GM10847 (cell line): ENCODE measurements around the gene RFNG.

Source experiments
- POLR2A ChIP-seq: IDR thresholded peaks from 2 replicates; pipeline ENCODE4 v1.6.1; 2011; ENCODE audit not compliant: insufficient read length; ENCODE audit errors: extremely low read depth

Gene RFNG

DNA sequence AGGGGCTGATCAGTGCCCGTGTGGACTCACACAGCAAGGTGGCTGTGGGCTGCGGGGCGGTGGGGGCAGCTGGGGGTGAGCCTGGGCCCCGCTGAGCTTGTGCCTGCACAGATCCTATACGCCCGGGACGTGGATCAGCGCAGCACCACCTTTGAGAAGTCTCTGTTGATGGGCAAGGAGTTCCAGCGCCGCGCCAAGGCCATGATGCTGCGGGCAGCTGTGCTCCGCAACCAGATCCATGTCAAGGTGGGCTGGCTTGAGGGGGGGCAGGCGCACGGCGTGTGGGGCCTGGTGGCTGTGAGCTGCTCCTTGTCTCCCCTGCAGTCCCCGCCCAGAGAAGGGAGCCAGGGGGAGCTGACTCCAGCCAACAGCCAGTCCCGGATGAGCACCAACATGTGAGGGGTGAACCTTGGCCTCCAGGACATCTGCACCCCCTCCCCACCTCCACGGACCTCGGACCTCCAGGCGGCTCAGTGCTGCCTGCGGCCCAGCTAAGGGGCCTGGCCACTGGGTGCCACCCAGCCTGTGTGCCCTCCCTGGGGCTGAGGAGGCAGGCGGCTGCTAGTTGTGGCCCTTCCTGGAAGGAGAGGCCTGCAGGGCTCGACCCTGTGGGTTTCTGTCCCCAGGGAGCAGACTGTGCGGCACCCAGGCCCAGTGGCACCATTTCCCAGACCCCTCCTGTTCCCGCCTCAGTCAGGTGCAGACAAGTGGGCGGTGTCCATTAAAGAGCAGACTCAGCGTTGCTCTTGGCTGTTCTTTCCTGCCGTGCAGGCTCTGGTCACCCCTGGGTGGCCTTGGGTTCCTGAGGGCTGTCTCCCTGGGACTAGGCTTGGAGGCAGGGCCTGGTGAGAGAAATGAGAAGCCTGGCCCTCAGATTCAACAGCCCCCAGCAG is 5.4 kb upstream of the RFNG start:
- no peak for TF ChIP-seq POLR2A

DNA sequence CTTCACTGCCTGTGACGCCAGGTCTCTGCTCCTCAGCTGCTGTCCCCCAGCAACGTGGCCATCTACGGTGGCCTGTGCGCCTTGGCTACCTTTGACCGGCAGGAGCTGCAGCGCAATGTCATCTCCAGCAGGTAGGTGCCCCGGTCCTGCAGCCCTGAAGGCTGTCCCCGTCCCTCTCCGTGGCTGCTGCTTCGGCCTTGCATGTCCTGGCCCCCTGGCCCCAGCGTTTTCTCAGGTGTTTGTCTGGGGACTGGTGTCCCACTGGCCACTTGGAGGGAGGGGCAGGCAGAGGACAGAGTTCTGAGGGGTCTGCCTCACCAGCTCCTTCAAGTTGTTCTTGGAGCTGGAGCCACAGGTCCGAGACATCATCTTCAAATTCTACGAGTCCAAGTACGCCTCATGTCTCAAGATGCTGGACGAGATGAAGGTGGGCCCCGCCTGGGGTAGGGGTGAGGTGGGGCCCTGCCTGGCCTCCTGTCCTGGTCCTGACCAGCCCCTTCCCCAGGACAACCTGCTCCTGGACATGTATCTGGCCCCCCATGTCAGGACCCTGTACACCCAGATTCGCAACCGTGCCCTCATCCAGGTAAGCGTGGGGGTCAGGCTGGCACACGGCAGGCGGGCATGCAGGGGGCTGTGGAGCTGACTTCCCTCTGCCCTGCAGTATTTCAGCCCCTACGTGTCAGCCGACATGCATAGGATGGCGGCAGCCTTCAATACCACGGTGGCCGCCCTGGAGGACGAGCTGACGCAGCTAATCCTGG is 4.5 kb upstream of the RFNG start:
- no peak for TF ChIP-seq POLR2A

DNA sequence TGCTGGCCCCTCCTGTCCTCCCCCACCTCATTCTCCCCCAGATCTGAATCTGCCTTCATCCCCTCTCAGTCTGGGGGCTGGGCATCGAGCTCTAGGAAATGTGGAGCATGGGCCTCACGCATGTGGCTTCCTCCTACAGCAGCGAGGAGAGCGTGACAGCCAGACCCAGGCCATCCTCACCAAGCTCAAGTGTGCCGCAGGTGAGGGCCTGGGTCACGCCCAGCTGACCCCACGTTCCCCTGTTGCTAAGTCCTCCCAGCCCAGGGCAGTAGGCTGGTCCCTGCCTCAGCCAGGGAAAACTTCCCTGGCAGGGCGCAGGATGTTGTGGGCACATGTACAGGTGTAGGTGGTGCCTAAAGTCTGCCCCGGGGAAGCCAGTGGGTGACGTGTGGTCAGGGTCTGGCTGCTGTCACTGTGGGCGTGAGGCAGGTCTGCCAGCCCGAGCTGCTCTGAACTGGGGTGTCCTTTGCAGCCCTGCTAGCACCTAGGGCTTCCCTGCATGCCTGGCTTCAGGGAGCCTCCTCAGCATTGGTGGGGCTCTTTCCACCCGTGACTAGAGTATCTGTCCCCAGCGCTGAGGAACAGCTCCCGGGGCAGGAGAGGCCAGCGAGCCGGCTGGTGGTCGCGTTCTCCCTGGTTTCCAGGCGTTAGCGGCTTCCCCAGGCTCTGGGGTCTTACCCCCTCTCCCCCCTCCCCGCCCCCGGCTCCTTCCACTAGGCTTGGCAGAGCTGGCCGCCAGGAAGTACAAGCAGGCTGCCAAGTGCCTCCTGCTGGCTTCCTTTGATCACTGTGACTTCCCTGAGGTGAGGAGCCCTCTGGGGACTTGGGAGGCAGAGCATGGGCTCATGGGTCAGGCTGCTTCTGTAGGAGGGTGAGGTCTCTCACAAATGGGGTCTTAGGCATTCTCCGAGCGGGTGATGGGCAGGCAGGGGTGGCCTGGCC is 3.7 kb upstream of the RFNG start:
- no peak for TF ChIP-seq POLR2A

DNA sequence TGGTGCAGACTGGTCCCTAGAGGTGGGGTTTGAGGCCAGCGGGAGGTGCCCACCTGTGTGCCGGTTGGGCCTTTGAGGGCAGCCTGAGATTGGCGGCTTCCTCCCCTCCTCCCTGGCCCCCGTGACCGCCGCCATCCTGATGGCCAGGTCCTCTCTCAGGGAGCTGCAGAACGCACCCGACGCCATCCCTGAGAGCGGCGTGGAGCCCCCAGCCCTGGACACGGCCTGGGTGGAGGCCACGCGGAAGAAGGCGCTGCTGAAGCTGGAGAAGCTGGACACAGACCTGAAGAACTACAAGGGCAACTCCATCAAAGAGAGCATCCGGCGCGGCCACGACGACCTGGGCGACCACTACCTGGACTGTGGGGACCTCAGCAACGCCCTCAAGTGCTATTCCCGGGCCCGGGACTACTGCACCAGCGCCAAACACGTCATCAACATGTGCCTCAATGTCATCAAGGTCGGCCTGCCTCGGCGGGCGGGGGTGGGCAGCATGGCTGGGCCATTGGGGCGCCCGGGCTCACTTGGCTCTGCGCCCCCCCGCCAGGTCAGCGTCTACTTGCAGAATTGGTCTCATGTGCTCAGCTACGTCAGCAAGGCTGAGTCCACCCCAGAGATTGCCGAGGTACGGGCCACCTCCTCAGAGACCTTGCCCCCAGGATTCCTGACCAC is 2.9 kb upstream of the RFNG start:
- no peak for TF ChIP-seq POLR2A

DNA sequence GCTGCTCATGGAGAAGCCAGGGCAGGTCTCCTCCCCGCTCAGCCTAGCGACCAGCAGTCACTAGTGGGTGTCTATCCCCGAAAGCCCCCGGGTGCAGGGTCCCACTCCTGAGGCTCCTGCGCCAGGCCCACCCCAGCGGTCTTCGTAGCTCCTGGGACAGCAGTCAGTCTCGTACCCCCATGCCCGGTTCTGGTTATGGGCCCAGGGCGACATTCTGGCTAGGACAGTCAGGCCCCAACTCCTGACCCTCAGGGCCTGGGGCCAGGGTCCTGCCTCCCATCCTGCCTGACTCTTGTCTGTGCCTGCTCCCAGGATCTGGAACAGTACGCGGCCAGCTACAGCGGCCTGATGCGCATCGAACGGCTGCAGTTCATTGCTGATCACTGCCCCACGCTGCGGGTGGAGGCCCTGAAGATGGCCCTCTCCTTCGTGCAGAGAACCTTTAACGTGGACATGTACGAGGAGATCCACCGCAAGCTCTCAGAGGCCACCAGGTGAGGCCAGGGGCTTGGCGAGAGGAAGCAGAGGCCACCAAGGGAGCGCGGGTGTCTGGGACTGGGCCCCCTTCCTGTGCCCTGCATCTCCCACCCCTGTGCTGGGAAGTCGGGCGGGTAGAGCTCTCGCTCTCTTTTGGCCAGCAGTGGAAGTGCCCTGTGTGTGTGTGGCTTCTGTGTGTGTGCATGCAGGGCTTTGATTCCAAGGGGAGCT is 2.1 kb upstream of the RFNG start:
- no peak for TF ChIP-seq POLR2A

DNA sequence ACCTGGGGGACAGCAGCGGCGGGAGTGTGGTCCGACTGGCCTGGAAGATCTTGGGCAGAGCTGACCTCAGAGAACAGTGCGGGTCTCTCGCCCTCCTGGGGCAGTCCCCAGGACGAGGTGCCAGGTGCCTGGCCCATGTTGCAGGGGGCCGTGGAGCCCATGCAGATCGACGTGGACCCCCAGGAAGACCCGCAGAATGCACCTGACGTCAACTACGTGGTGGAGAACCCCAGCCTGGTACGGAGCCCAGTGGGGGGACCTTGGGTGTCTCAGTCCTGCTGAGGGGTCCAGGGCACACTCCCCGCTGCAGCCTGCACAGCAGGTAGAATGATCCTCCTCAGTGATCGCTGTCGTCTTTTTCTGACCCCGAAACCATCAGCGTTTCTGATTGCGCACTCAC is 1.5 kb upstream of the RFNG start:
- TF ChIP-seq POLR2A, result no peak

DNA sequence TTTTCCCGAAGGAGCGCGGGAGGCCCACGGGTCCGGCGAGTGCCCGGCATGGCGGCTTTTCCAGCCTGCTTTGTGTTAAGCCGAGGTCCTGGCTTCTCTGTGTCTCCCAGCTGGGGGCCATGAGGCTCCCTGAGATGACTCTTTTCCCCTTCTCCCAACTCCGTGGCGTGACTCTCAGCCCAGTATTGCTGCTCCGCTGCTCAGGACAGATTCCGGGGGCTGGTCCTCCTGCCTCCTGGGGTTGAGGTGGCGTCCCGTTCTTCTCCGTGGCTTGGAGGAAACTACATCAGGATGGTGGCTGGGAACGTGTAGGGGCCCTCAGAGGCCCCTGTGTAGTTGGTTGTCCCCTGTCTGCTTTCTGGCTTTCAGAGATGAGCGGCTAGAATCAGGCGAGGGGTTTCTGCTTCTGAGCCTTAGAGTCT is 1.0 kb upstream of the RFNG start:
- no peak for TF ChIP-seq POLR2A

DNA sequence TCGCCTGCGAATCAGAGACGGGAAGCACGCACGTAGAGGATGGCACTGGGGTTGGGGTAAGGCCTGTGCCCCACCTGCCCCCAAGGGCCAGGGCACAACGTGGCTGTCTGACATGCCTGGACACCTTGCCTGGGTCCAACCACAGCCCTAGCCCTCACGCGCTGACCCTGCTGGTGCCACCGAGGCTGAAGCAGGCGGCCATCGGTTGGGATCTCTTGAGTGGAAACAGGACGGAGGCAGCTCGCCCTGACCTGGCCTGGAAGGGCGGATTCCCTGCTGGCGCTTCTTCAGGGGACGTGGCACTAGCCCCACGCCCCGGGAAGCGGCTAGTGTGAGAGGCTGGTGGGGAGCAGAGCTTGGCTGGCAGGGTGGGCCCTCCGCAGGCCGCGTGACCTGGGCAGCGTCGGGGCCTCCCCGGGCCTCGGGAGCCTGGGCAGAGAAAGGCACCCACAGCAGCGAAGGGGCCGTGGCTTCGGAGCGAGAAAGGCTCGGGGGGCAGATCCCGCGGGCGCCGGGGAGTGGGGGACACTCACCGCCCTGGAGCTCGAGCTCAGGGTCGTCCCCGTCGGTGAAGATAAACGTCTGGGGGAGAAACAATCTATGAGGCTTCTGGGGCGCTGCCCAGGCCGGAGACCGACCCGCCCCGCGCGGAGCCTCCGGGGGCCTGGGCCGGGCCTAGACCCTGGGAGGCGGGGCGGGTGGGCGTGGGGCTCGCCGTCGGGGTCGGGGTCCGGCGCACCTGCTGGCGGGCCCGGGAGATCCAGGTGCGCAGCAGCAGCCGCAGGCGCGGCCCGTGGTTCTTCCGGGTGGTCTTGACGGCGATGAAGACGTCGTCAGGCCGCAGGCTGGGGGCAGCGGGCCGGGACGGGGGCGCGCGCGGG is 610 bp downstream of the RFNG start:
- TF ChIP-seq POLR2A, result no peak

DNA sequence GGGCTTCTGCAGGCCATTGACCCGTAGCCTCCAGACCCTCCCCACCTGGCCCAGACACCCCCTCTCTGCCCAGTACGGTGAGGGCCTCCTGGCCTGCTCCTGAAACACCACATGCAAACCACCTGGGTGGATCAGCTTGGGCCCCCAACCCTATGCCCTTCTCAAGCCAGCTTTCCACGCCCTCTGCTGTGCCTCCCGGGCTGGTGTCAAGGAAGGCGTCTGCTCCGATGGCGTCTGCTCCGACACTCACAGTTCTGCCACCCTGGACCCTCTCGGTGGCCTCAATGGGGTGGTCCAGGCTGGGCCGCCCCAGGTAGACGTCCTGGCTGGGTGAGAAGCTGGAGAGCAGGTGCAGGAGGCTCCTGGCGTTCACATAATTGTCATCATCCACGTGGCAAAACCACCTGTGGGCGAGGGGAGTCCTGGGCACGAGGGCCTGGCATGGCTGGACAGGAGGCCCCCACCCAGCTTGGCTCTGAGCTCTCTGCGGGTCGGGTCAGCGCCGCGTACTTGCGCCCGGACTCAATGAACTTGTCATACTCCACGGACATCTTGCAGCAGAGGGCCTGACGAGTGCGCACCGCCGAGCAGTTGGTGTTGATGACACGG is 1.4 kb downstream of the RFNG start:
- TF ChIP-seq POLR2A, result no peak

DNA sequence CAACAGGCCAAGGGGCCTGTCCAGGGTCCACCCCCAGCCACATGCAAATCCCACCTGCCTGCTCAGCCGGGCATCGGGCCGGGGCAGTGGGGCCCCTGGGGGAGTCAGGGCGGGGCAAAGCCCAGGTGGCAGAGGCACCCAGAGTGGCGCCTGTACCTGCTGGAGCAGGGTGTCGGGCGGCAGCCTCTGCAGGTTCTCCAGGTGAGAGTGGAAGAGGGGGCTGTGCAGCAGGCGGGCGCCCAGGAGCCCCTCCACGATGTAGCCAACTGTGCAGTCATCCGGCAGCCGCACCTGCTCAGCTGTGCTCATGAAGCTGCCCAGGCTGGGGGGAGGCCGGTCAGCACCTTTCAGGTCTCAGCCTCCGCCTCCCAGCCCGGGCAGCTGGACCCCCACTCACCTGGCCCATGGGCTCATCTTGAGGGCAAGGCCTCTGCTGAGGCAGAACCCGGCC is 2.1 kb downstream of the RFNG start:
- TF ChIP-seq POLR2A, result no peak

DNA sequence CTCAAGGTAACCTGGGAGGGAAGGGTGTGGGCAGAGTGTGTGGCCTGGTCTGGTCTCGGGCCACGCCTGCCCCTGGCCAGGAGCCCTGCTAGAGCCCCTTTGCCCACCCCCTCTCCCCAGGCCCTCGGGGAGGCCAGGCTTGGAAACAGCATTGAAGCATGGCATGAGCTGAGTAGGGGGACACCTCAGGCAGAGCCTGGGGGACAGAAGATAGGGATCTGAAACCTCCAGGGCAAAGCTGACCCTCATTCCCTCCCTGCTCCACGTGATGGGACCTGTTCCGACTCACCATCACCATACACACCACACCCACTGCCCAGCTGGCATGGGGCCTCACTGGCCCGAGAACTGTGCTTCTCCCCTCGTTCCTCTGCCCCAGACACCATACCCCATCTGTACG is 2.5 kb downstream of the RFNG start:
- TF ChIP-seq POLR2A, result no peak

DNA sequence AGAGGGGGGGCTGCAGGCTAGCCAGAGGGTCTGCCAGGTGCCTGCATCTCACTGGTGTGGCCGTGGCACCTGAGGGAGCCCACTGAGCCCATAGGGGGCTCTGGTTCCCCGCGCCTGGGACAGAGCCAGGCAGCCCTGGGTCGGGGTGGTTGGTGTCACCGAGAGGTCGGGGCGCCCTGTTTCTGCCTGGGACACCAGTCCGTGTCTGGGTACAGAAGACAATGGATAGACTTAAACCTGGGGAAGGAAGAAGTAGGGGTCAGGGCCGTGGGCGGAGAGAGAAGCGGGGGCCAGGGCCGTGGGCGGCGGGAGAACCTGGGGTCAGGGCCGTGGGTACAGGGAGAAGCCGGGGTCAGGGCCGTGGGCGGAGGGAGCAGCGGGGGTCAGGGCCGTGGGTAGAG is 3.0 kb downstream of the RFNG start:
- no peak for TF ChIP-seq POLR2A

DNA sequence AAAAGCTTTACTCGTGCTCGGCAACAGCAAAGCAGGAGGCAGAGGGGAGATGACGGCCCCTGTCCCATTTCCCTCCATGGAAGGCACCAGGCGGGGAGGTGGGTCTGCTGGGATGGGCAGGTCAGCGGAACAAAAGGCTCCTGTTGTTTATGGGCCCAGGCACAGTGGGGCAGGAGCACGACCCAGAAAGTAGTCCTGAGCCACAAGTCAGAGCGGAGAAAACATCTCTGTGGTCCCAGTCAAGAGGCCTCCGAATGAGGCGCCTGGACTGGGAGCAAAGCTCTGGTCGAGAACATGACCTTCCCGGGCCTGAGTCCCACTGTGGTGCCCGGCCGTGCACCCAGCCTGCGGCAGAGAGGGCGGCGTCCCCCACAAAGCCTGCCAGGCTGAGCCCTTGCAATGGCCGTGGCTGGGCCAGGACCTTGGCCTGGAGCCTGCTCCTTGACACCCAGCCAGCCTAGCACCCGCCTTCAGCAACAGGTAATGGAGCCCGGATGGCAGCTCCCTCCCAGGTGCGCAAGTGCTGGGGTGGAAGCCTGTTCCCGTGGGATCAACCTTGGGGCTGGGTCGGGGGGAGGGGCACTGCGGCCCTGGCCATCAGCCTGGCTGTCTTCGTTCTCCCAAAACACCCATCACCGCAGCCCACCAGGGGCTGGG is 3.6 kb downstream of the RFNG start:
- no peak for TF ChIP-seq POLR2A

DNA sequence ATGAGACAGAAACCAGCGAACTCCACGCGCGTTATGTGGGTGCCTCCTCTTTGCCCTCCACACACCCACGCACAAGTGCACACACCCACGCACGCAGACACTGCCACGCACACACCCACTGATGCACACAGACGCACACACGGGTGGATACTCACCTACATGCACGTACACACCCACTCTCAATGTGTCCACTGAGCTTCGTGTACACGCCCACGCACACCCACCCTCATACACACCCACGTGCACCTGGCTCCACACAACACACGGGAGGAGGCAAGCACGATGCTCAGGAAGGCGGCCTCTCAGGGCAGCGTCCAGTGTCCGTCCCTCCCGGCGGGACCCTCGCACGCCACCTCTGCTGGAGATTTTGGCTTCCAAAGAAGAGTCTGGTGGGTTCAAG is 4.2 kb downstream of the RFNG start:
- no peak for TF ChIP-seq POLR2A
